ENCODE measurements around the gene NOTCH1. TPM values are rescaled to one million over a fixed set of nuclear protein-coding genes. Genes with fewer than 3 reads are reported as not detected.

The NOTCH1 gene
- total and polyA plus RNA-seq, 2 of the 13 experiments (the other 11 are each of a cell fraction or from before 2014, with no cell fraction given), result 0.09 to 0.35 TPM

- 98% methylated on average over 22 of the region's 25 CpGs for WGBS (ENCODE audit: low lambda C conversion rate)
- DNase-seq (ENCODE audit: low spot score) (no peak), ATAC-seq (no peak; the same call in 2 of the 3 replicates), FAIRE-seq (no peak)
- Histone ChIP-seq H4K20me1 (ENCODE audit: insufficient read depth, low read length) (no peaks in the 10 kb centered on the region), H3K4me1 (ENCODE audit: insufficient read depth, low read length) (no peaks in the 10 kb centered on the region), H3K9ac (ENCODE audit: insufficient read depth, low read depth, low read length) (no peak overlapping the region), H3K9me3 (ENCODE audit: low read length) (no peaks in the 10 kb centered on the region), H2AFZ (ENCODE audit: low read length) (no peak overlapping the region), H3K4me3 (replicated peaks in 1 of 3; ENCODE audit: insufficient read depth in 1 of 3, low read depth in 2 of 3, low read length in 3 of 3) (no peak overlapping the region), H3K36me3 (replicated peaks in 1 of 2; ENCODE audit: control insufficient read depth in 1 of 2, insufficient read depth in 2 of 2, low read length in 2 of 2) (peaks cover 43 to 77% of the 10 kb centered on the region in 2 experiments; a peak in 4 of 5 replicates), H3K79me2 (ENCODE audit: insufficient read depth, low read length) (no peaks in the 10 kb centered on the region), H3K27ac (ENCODE audit: extremely low read length, insufficient read depth, low read length) (no peak overlapping the region), H3K4me2 (ENCODE audit: low read depth, low read length) (no peak overlapping the region), H3K27me3 (ENCODE audit: control insufficient read depth in 1 of 2, insufficient read depth in 2 of 2, low read length in 2 of 2) (no peaks in the 10 kb centered on the region)
- ChIA-PET CTCF (ENCODE audit: low intra/inter-chr PET ratio, low total read pairs) (no interaction called here), POLR2A (no interaction called here)
- no TSS peak for BruUV-seq (replicated peaks)
- in situ Hi-C loops (cut with HindIII; ENCODE audit: extremely low pct_ligation_motif_present, low pct_unique_long_range_greater_than_20kb) (no loop called here), intact Hi-C loops (cut with micrococcal nuclease; ENCODE audit: unreplicated experiment) (no loop called here)
- TF ChIP-seq AGO2 (optimal IDR thresholded peaks at IDR 0.05; ENCODE audit: low read depth, low read length) (peak; percentile 76), ARNT (IDR thresholded peaks at IDR 0.05) (no peak)
These were observed 91.6 kb downstream of the NOTCH1 start for GRCh38 chr9:136454026-136454796.

GRCh38 chr9:136453326-136453725 lies 92.5 kb downstream of the NOTCH1 start:
- H3K27ac ChIP-seq (ENCODE audit: extremely low read length, insufficient read depth, low read length), result no peak overlapping the region
- no peaks in the 10 kb centered on the region for H3K9me3 ChIP-seq (ENCODE audit: low read length)
- no peaks in the 10 kb centered on the region for H3K27me3 ChIP-seq (ENCODE audit: control insufficient read depth in 1 of 2, insufficient read depth in 2 of 2, low read length in 2 of 2)
- H3K79me2 ChIP-seq (ENCODE audit: insufficient read depth, low read length), result no peaks in the 10 kb centered on the region
- in situ Hi-C loops (cut with HindIII; ENCODE audit: extremely low pct_ligation_motif_present, low pct_unique_long_range_greater_than_20kb), result no loop called here
- BruUV-seq (replicated peaks), result no TSS peak
- H3K4me3 ChIP-seq (replicated peaks in 1 of 3; ENCODE audit: insufficient read depth in 1 of 3, low read depth in 2 of 3, low read length in 3 of 3), result no peak overlapping the region
- 95% methylated on average over 11 of the region's 11 CpGs for WGBS (ENCODE audit: low lambda C conversion rate)
- H3K4me1 ChIP-seq (ENCODE audit: insufficient read depth, low read length), result no peaks in the 10 kb centered on the region
- peaks cover 44 to 77% of the 10 kb centered on the region in 2 experiments; a peak in 4 of 5 replicates for H3K36me3 ChIP-seq (replicated peaks in 1 of 2; ENCODE audit: control insufficient read depth in 1 of 2, insufficient read depth in 2 of 2, low read length in 2 of 2)
- H4K20me1 ChIP-seq (ENCODE audit: insufficient read depth, low read length), result no peaks in the 10 kb centered on the region
- POLR2A ChIA-PET, result no interaction called here
- no peak for TF ChIP-seq KIAA2018 (CRISPR knock-in tag; IDR thresholded peaks at IDR 0.05; ENCODE audit: borderline replicate concordance)
- no peak for TF ChIP-seq ZNF788 (CRISPR knock-in tag; IDR thresholded peaks at IDR 0.05; ENCODE audit: borderline replicate concordance)
- no peak for TF ChIP-seq PPARG (CRISPR knock-in tag; conservative IDR thresholded peaks at IDR 0.05)
- TF ChIP-seq NBN (conservative IDR thresholded peaks at IDR 0.05), result no peak
- no peak overlapping the region for H3K4me2 ChIP-seq (ENCODE audit: low read depth, low read length)
- H2AFZ ChIP-seq (ENCODE audit: low read length), result no peak overlapping the region
- DNase-seq (ENCODE audit: low spot score), result no peak
- ATAC-seq, result no peak
- intact Hi-C loops (cut with micrococcal nuclease; ENCODE audit: unreplicated experiment), result no loop called here
- CTCF ChIA-PET (ENCODE audit: low intra/inter-chr PET ratio, low total read pairs), result no interaction called here
- no peak overlapping the region for H3K9ac ChIP-seq (ENCODE audit: insufficient read depth, low read depth, low read length)
- FAIRE-seq, result no peak
